ENCODE results near the gene DCUN1D3. TPM values are rescaled to one million over a fixed set of nuclear protein-coding genes. Genes with fewer than 3 reads are reported as not detected.
"Not testable (repeated sequence)": the region's sequence is repeated elsewhere in the genome, so short reads cannot be mapped to it uniquely, and the experiment has no call there.

The DCUN1D3 gene
- total RNA-seq, 2 experiments from 2014 or later, result 13.0 to 13.1 TPM

DNA sequence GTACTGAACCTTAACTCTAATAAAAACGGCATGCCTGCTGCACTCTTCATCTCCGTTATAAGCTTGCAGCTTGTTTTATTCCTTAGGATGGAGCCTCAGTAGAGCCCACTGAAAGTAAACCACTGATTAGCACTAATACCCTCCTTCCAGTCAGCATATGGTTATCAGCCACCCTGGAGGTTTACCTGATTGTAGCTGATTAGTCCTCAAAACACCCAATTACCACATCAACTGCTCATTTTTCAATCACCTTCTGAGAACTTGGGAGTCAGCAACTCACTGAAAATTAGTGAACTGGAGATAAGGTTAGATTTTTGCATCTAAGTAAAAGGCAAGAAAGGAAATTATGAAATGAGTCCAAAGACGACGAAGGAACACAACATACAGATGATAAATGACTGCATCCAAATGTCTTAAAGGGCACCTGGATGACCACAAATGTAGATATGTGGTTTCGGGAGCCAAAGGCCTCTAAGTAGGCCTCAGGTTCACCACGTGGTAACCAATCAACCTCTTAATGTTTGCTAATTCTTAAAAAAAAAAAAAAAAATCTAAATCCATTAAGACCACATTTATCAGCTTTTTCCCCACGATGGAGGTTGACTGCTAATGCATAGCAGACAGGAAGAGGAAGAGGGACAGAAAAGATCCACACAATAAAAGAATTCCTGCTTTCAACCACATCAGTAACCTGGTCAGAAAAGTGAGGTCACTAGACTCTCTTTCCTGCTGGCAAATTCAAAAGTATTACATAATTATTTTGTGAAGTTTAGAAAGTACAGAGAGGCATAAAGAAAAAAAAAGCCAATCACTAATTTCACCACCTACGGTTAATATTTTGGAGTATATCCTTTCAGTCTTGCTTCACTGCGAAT, 28.0 kb downstream of the DCUN1D3 start:
- POLR2A ChIA-PET, result interaction anchor here (0.8 kb wide), 1 partner anchor 30 kb away, joined by 3 read pairs; no protein-coding TSS in a partner anchor
- CTCF ChIA-PET, result interaction anchor here (1.1 kb wide), 1 partner anchor 28 kb away, joined by 3 read pairs; the partner anchor contains the start of genes DCUN1D3 and LYRM1

- ChIA-PET POLR2A (interaction anchor here (0.8 kb wide), 1 partner anchor 31 kb away, joined by 3 read pairs; no protein-coding TSS in a partner anchor), CTCF (interaction anchor here (0.6 to 1.1 kb wide), 2 partner anchors 29 to 67 kb away, joined by 3 to 4 read pairs; partner anchors contain the start of genes DCUN1D3 and LYRM1)
Measured at GRCh38 chr16:20871258-20871657, 28.9 kb downstream of the DCUN1D3 start.

DNA sequence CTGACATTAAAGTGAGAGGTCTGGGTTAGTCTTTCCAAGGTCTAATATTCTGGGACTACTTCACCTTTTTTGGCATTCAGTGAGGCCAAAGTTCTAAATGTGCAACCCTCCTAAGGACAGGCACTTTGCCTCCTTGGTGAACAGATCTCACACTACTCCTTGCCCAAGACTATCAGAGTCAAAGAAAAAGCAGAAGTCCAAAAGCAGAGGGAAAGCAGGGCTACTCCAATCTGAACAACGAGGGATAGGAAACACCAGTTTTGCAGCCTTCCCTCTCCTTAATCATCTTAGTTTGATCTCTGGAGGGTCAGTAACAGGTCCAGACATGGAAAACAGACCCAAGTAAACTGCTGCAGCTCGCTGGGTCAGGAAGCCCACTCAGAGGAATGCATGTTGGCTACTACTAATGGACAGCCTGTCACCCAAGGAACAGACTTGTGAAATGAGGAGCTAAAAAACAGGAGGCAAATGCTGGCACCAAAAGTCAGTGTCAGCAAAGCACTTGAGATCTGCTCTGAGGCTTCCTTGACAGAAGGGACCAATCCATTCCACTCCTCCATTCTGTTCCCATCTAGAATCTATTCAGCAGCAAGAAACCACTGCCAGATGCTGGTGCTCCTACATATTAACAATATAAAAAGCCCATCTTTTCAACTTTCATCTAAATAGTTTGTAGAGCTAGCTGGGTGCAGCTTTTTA, 29.9 kb downstream of the DCUN1D3 start:
- CTCF ChIA-PET, result no interaction called here
- POLR2A ChIA-PET, result no interaction called here

DNA sequence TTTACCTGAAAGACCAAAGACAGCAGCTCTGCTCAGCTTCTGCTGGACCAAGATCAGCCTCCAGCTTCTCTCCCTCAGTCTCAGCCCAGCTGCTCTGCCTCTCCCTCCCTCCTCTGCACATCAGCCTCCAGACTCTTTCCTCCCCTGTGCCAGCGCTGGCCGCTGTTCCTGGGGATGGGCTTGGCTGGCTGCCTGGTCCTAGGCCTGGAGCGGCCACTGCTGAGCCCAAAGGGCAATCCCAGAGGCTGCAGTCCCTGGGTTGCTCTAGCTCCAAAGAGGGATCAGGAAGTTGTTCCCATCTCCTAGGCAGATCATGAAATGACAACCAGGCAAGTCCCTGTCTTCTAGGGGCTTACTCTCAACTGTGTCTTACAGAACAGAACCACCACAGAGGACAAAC, 31.3 kb downstream of the DCUN1D3 start:
- ChIA-PET POLR2A (no interaction called here), CTCF (no interaction called here)

GRCh38 chr16:20867585-20867984, 32.6 kb downstream of the DCUN1D3 start:
- POLR2A ChIA-PET, result no interaction called here
- CTCF ChIA-PET, result no interaction called here

- CTCF ChIA-PET, result interaction anchor here (1.4 kb wide), 1 partner anchor 8 kb away, joined by 4 read pairs; no protein-coding TSS in a partner anchor
- POLR2A ChIA-PET, result interaction anchor here (0.6 kb wide), 1 partner anchor 9 kb away, joined by 4 read pairs; no protein-coding TSS in a partner anchor
Measured at GRCh38 chr16:20866801-20867200, 33.4 kb downstream of the DCUN1D3 start.

DNA sequence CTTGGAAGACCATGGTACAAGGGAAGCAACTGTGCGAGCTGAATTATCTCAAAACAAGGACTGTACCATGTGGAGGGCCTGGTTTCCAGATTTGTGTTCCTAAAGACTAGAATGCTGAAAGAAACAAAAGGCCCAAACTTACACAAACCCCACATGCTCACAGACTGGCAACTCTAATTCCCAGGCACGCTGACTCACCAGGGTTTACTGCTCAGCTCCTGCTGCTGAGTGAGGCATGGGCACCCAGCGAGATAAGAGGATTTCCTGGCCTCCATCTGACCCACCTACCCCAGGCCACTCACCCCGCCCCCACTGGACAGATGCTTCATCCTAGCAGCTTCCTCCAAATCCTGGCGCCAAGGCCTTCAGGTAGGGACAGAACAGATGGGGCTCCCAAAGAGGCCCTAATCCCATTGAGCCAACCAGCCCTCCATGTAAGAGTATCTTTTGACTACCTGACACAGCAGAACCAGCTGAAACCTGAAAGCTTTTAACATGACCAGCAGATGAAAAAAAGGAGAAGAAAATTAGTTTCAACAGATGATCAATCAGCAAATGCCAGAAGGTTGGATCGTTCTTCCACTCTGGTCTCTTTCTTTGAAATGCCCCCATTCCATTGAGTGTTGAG, 33.9 kb downstream of the DCUN1D3 start:
- ChIA-PET POLR2A (interaction anchor here (0.6 to 1.0 kb wide), 2 partner anchors 9 to 34 kb away, joined by 4 to 15 read pairs; partner anchors contain the start of genes DCUN1D3 and LYRM1), CTCF (interaction anchor here (0.9 to 1.5 kb wide), 4 partner anchors 9 to 34 kb away, joined by 3 to 4 read pairs (median 4); partner anchors contain the start of genes DCUN1D3 and LYRM1)

- CTCF ChIA-PET, result interaction anchor here (0.9 to 1.5 kb wide), 5 partner anchors 9 to 35 kb away, joined by 3 to 4 read pairs (median 3); partner anchors contain the start of genes DCUN1D3 and LYRM1
- POLR2A ChIA-PET, result interaction anchor here (1.0 kb wide), 1 partner anchor 35 kb away, joined by 15 read pairs; the partner anchor contains the start of genes DCUN1D3 and LYRM1
Measured at GRCh38 chr16:20865420-20866131, 34.6 kb downstream of the DCUN1D3 start.

GRCh38 chr16:20864376-20864775, 35.8 kb downstream of the DCUN1D3 start:
- POLR2A ChIA-PET, CTCF ChIA-PET: not testable (repeated sequence)

GRCh38 chr16:20862162-20862960, 37.8 kb downstream of the DCUN1D3 start:
- POLR2A ChIA-PET, result no interaction called here
- CTCF ChIA-PET, result no interaction called here

- CTCF ChIA-PET, POLR2A ChIA-PET: not testable (repeated sequence)
Measured at GRCh38 chr16:20860995-20861394, 39.2 kb downstream of the DCUN1D3 start.

- ChIA-PET CTCF (no interaction called here), POLR2A (no interaction called here)
Measured at GRCh38 chr16:20860361-20860760, 39.8 kb downstream of the DCUN1D3 start.

- POLR2A ChIA-PET, result no interaction called here
Measured at GRCh38 chr16:20859699-20860098, 40.5 kb downstream of the DCUN1D3 start.

GRCh38 chr16:20859229-20859628, 40.9 kb downstream of the DCUN1D3 start:
- ChIA-PET POLR2A (no interaction called here), CTCF (no interaction called here)

More at GRCh38 chr16:20859699-20860098, 40.5 kb downstream of the DCUN1D3 start:
- CTCF ChIA-PET, result no interaction called here

GRCh38 chr16:20857281-20857680, 42.9 kb downstream of the DCUN1D3 start:
- POLR2A ChIA-PET, result no interaction called here
- CTCF ChIA-PET, result interaction anchor here (0.6 kb wide), 1 partner anchor 32 kb away, joined by 5 read pairs; no protein-coding TSS in a partner anchor

DNA sequence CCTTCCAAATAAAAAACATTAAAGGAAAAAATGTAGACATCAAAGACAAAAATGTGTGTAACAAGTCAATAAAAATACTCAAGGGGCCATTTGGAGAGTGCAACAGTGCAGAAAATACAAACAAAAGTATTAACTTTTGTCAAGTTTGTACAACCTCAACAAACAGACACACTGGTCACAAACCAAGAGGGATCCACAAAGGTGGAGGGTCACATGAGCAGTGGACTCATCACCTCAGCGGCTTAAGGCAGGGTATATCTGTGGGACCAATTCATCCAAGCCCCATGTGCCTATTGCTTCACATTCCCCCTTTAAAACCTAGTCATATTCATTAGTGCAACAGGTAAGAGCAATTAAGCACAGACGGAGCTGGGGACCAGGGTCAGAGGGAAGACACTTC, 45.2 kb downstream of the DCUN1D3 start:
- ChIA-PET POLR2A (no interaction called here), CTCF (no interaction called here)

- CTCF ChIA-PET, result interaction anchor here (0.6 to 1.1 kb wide), 2 partner anchors 11 to 253 kb away, joined by 3 read pairs; no protein-coding TSS in a partner anchor
- POLR2A ChIA-PET, result no interaction called here
Measured at GRCh38 chr16:20853981-20854620, 46.1 kb downstream of the DCUN1D3 start.

GRCh38 chr16:20853143-20853542, 47.0 kb downstream of the DCUN1D3 start:
- POLR2A ChIA-PET, result no interaction called here
- CTCF ChIA-PET, result interaction anchor here (1.1 kb wide), 1 partner anchor 12 kb away, joined by 3 read pairs; no protein-coding TSS in a partner anchor

Data from activated CD8-positive, alpha-beta memory T cell treated with anti-CD3 and anti-CD28 coated beads for 36 hours (primary cell).